PC-9 (cell line): ENCODE measurements around the gene ACSS3. TPM values are rescaled to one million over a fixed set of nuclear protein-coding genes. Genes with fewer than 3 reads are reported as not detected.

Experiments
- BruUV-seq: library from RNA; stranded (reverse); fragments of 400-500 nt; replicated peaks from 2 replicates; lab custom pipeline; 2021; lab: Mats Ljungman, UMichigan
- CTCF ChIA-PET: fragments of 300-600 bp; sonication (Branson Sonifier 250); formaldehyde crosslinking; loops from one replicate; lab custom pipeline; 2022; ENCODE audit warnings: antibody characterized with exemption; lab: Charles Lee
- POLR2A ChIA-PET: fragments of 300-600 bp; sonication (Branson Sonifier 250); formaldehyde crosslinking; loops from one replicate; lab custom pipeline; 2022; ENCODE audit warnings: antibody characterized with exemption; ENCODE audit not compliant: unreplicated experiment; lab: Charles Lee
- DNase-seq, 2 experiments: peaks; one replicate each; pipeline versions ENCODE4 v3.0.0 to v3.0.0-alpha.2; 2015 to 2022; ENCODE audit warnings: mixed read lengths in 1 of 2
- H2AFZ ChIP-seq: fragments of 200-600 bp; sonication (generic); 2 replicates; pipeline ENCODE4 v1.8.1; 2017; ENCODE audit warnings: antibody characterized with exemption
- H3F3A ChIP-seq: fragments of 200-600 bp; sonication (generic); 2 replicates; pipeline ENCODE4 v1.8.1; 2017; ENCODE audit warnings: antibody characterized with exemption, mild to moderate bottlenecking, low read depth; ENCODE audit not compliant: insufficient read depth
- H3K27ac ChIP-seq: fragments of 200-600 bp; sonication (generic); 2 replicates; pipeline ENCODE4 v1.6.1; 2016; ENCODE audit warnings: mixed run types
- H3K27me3 ChIP-seq: fragments of 200-600 bp; sonication (generic); 2 replicates; pipeline ENCODE4 v1.6.1; 2016; ENCODE audit warnings: low read depth, mixed run types; ENCODE audit not compliant: insufficient read depth
- H3K36me3 ChIP-seq: fragments of 200-600 bp; sonication (generic); 2 replicates; pipeline ENCODE4 v1.6.1; 2016; ENCODE audit warnings: low read depth, mixed run types
- H3K4me1 ChIP-seq: fragments of 200-600 bp; sonication (generic); replicated peaks from 2 replicates; pipeline ENCODE4 v1.6.1; 2016; ENCODE audit warnings: mixed run types; ENCODE audit not compliant: insufficient read depth
- H3K4me2 ChIP-seq: fragments of 200-600 bp; sonication (generic); 2 replicates; pipeline ENCODE4 v1.6.1; 2017; ENCODE audit warnings: mixed run types
- H3K4me3 ChIP-seq: fragments of 200-600 bp; sonication (generic); 2 replicates; pipeline ENCODE4 v1.6.1; 2016; ENCODE audit warnings: mixed run types
- H3K79me2 ChIP-seq: fragments of 200-600 bp; sonication (generic); 2 replicates; pipeline ENCODE4 v1.6.1; 2017; ENCODE audit warnings: low read depth, mixed run types
- H3K9me2 ChIP-seq: fragments of 200-600 bp; sonication (generic); 2 replicates; pipeline ENCODE4 v1.8.1; 2017; ENCODE audit warnings: mild to moderate bottlenecking; ENCODE audit not compliant: insufficient read depth
- H3K9me3 ChIP-seq: fragments of 200-600 bp; sonication (generic); 2 replicates; pipeline ENCODE4 v1.8.1; 2016; ENCODE audit warnings: low read depth; ENCODE audit not compliant: insufficient read depth
- H4K20me1 ChIP-seq: fragments of 200-600 bp; sonication (generic); 2 replicates; pipeline ENCODE4 v1.8.1; 2017; ENCODE audit not compliant: insufficient read depth
- CTCF ChIP-seq: fragments of 200-600 bp; sonication (generic); conservative IDR thresholded peaks from 2 replicates; pipeline ENCODE4 v1.6.1; 2017; ENCODE audit warnings: mixed run types, antibody characterized with exemption, mild to moderate bottlenecking, moderate library complexity
- EZH2 ChIP-seq: fragments of 200-600 bp; sonication (generic); IDR thresholded peaks from 2 replicates; pipeline ENCODE4 v1.8.0; 2017; ENCODE audit warnings: antibody characterized with exemption, low read depth
- intact Hi-C: fragments of 100-400 bp; cut with micrococcal nuclease; formaldehyde crosslinking; loops from one replicate; pipeline ENCODE4 v1.10.0; 2022; ENCODE audit not compliant: unreplicated experiment
- total RNA-seq: library from RNA; stranded (reverse); gene quantifications from 2 replicates; pipeline ENCODE4 v1.2.3, GENCODE V29; 2021

ACSS3 gene
- total RNA-seq, 1 experiment from 2014 or later: 8.5 TPM

- Histone ChIP-seq H3F3A (no peaks in the 10 kb centered on the region), H2AFZ (no peak overlapping the region), H3K27me3 (no peaks in the 10 kb centered on the region), H4K20me1 (no peaks in the 10 kb centered on the region), H3K36me3 (no peaks in the 10 kb centered on the region), H3K9me3 (no peaks in the 10 kb centered on the region), H3K4me3 (no peak overlapping the region), H3K4me2 (no peak overlapping the region), H3K79me2 (no peaks in the 10 kb centered on the region), H3K9me2 (no peaks in the 10 kb centered on the region), H3K4me1 (0 out of 2 replicates have a peak, but pooled peaks cover 5% of the 10 kb centered on the region), H3K27ac (no peak overlapping the region)
- DNase-seq: no peak
- ChIA-PET CTCF (no interaction called here), POLR2A (no interaction called here)
- intact Hi-C loops: no loop called here
- TF ChIP-seq EZH2 (no peak), CTCF (no peak)
- no TSS peak for BruUV-seq
Measured at GRCh38 chr12:81085832-81086231, 8.0 kb downstream of the ACSS3 start.

GRCh38 chr12:81086342-81086741 lies 8.5 kb downstream of the ACSS3 start:
- no peak for DNase-seq
- intact Hi-C loops: no loop called here
- no peaks in the 10 kb centered on the region for H3K36me3 ChIP-seq
- H3K4me2 ChIP-seq: no peak overlapping the region
- no peaks in the 10 kb centered on the region for H4K20me1 ChIP-seq
- H3K4me3 ChIP-seq: no peak overlapping the region
- CTCF ChIA-PET: no interaction called here
- BruUV-seq: no TSS peak
- no peaks in the 10 kb centered on the region for H3K79me2 ChIP-seq
- H2AFZ ChIP-seq: no peak overlapping the region
- H3K4me1 ChIP-seq: 0 out of 2 replicates have a peak, but pooled peaks cover 5% of the 10 kb centered on the region
- TF ChIP-seq CTCF (no peak), EZH2 (no peak)
- no peaks in the 10 kb centered on the region for H3K9me3 ChIP-seq
- POLR2A ChIA-PET: no interaction called here
- H3F3A ChIP-seq: no peaks in the 10 kb centered on the region
- H3K27ac ChIP-seq: no peak overlapping the region
- H3K27me3 ChIP-seq: no peaks in the 10 kb centered on the region
- no peaks in the 10 kb centered on the region for H3K9me2 ChIP-seq

GRCh38 chr12:81088221-81088620 lies 10.3 kb downstream of the ACSS3 start:
- POLR2A ChIA-PET: no interaction called here
- Histone ChIP-seq H3K9me3 (no peaks in the 10 kb centered on the region), H3K36me3 (no peaks in the 10 kb centered on the region), H3K4me2 (no peak overlapping the region), H3K27ac (no peak overlapping the region), H4K20me1 (no peaks in the 10 kb centered on the region), H3K9me2 (no peaks in the 10 kb centered on the region), H3K4me3 (no peak overlapping the region), H3K27me3 (no peaks in the 10 kb centered on the region), H2AFZ (no peak overlapping the region), H3F3A (no peaks in the 10 kb centered on the region), H3K4me1 (0 out of 2 replicates have a peak, but pooled peaks cover 5% of the 10 kb centered on the region), H3K79me2 (no peaks in the 10 kb centered on the region)
- CTCF ChIA-PET: no interaction called here
- BruUV-seq: no TSS peak
- intact Hi-C loops: no loop called here
- DNase-seq: no peak
- no peak for TF ChIP-seq CTCF
- TF ChIP-seq EZH2: no peak
